ENCODE data around the gene VPS33A.

The VPS33A gene

GRCh38 chr12:122250047-122250446 is 16.2 kb downstream of the VPS33A start:
- no peak for DNase-seq

GRCh38 chr12:122245553-122245952 is 20.7 kb downstream of the VPS33A start:
- no peak for DNase-seq

- DNase-seq, result no peak
Measured at GRCh38 chr12:122244565-122245371, 21.5 kb downstream of the VPS33A start.

DNA sequence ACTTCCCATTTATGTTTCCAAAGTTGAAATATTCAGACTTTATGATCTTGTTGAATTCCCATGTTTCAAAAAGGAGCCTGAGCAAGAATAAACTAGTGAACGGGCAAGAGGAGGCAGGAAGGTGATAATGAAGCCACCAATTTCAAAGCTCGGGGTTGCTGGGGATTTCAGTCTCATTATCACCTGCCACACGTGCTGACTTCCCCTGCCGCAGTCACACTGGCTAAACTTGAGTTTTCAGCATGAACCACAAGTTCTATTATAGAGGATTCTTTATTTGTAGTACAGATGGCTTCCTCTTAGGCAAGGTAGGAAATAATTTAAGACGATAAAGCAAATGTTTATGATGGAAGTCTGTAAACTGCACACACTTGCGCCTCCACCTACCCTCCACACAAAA is 22.3 kb downstream of the VPS33A start:
- DNase-seq, result no peak

- DNase-seq, result no peak
Measured at GRCh38 chr12:122238861-122239260, 27.4 kb downstream of the VPS33A start.

- no peak for DNase-seq
Measured at GRCh38 chr12:122235741-122236140, 30.6 kb downstream of the VPS33A start.

DNA sequence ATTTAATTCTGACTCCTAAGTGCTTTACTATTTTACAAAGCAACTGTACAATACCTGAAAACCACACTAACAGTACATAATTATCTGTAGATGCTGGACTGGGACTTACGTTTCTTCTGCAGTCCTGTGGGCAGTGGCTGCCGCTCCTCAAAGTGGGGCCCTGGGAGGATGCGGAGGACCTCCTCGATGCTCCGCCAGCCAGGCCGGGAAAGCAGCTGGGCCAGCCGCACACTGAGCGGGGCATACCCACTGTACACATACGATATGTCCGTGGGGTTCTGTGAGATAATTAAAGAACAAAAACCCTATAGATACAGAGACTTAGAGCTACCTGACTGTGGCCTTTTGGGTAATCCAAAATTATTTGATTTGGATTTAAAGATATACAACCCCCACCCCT is 33.6 kb downstream of the VPS33A start:
- no peak for DNase-seq

DNA sequence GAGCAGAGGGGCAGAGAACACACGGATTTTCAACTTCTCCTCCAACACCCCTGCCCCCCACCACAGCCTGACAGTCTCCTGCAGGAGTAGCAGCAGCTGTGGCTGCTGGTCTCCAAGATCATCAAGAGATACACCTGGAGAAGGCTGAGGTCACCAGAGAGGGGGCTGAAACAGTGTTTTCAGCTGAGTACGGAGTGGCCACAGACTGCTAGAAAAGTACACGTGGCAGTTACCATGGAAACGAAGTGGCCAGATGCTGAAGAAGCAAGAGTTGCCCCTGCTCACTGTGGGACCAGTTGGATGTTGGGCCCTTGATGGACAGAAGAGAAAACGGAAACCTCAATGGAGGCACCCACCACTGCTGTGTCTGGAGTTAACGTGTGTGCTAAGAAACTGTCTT is 35.5 kb downstream of the VPS33A start:
- DNase-seq, result no peak

DNA sequence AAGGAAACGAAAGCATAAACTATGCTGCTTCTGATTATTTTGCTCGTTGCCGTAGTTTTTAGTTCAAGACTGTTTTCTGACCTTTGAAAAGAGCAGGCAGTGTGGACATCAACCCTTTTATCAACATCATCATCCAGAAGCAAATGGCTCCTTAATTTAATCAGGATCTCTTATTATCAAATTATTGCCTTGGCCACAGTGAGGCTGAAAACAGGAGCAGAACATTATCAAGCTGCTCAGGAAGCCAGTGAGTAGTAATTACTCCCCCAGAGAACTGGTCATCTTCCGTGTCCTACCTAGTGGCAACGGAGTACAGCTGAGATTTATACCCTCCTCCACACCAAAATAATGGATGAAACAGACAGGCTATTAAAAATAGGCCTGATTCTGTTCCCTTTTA is 38.2 kb downstream of the VPS33A start:
- no peak for DNase-seq

- no peak for DNase-seq
Measured at GRCh38 chr12:122227341-122227740, 39.0 kb downstream of the VPS33A start.

- no peak for DNase-seq
Measured at GRCh38 chr12:122226366-122227125, 39.7 kb downstream of the VPS33A start.

DNA sequence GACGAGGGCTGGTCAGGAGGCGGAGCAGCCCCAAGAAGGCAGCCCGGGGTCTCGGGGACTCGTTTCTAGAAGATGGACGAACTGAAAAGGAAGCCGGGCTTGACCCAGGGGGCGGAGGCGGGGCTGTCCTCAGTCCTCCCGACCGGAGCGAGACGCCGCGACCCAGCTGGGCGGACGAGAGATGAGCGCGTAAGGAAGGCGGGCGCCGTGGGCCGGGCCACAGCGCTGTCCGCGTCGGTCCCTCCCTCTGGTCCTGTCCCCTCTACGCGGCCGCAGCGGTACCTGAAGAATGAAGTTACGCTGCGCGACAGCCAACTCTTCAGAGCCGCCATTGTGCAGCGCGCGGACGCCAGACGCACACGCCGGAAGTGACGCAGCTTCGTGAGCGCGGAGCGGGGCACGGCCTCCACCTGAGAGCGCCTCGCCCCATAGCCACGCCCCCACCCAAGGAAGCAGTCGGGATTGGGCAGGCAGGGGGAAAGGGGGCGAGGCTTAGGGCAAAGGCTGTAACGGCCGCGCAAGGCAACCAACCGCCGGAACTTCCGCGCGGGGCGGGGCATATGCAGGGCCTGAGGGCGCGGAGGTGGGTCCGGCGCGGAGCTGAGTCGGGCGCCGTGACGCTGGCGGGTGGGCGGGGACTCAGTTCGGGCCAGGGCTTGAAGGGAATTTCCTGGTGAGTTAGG is 40.5 kb downstream of the VPS33A start, which contains the start of gene DIABLO:
TSS of gene DIABLO (minus strand) at position 370 of the 683 bp plus-strand sequence. CDS start at position 332, 38 bp downstream.
- peak; percentile 95 for DNase-seq

GRCh38 chr12:122216445-122216844 is 49.8 kb downstream of the VPS33A start:
- DNase-seq, result no peak

DNA sequence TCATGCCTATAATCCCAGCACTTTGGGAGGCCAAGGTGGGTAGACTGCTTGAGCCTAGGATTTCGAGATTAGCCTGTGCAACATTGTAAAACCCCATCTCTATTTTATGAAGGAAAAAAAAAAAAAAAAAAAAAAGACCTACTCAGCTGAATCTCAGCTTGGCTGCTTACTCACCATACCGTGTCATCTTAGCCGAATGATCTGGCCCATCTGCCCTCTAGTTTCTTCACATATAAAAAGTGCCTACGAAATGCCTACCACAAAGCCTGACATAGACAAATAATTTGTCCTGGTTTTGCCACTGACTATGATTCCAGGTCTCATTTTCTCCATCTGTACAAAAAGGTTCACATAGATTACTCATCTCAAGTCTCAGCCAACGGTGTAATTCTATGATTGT is 50.5 kb downstream of the VPS33A start:
- no peak for DNase-seq

DNA sequence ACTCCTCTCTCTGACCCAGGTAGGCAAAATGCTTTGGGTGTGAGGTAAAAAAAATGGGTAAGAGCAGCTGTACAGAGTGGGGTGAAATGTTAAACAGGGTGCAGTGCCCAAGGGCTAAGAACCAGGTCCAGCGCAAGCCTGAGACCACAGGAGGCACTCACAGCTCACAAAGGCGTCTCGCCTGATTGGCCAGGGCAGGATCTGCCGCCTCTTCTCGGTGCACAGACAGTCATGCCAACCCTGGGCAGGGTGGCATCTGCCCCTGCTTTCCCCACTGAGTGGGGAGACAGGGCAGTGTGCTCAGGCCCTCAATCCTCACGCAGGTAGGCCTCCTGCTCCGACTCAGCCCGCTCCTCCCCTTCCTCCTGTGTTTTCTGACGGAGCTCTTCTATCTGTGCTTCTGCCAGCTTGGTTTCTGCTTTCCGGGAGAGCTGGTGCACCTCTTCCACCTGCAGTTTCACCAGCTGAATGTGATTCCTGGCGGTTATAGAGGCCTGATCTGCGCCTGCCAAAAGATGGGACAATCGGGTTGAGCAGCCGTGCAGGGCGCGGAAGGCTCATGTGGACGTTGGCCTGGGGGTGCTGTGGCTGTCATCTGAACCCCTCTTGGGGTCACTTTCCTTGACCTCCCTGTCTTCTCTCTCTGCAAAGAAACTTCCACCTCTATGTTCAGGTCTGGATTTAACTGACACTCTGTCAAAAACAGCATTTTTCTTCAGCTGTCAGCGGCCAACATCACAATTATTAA is 58.0 kb downstream of the VPS33A start:
- DNase-seq, result no peak

GRCh38 chr12:122207391-122207790 is 58.9 kb downstream of the VPS33A start:
- no peak for DNase-seq

DNA sequence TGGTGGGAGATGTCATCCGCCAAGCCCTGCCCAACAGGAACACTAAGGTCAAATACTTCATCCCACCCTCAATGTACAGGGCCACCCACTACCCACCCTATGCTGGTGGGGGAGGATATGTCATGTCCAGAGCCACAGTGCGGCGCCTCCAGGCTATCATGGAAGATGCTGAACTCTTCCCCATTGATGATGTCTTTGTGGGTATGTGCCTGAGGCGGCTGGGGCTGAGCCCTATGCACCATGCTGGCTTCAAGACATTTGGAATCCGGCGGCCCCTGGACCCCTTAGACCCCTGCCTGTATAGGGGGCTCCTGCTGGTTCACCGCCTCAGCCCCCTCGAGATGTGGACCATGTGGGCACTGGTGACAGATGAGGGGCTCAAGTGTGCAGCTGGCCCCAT is 59.3 kb downstream of the VPS33A start:
- DNase-seq, result no peak

- no peak for DNase-seq
Measured at GRCh38 chr12:122206111-122206881, 60.0 kb downstream of the VPS33A start.

GRCh38 chr12:122205053-122205925 is 61.0 kb downstream of the VPS33A start:
- DNase-seq, result no peak

GRCh38 chr12:122204167-122205052 is 61.9 kb downstream of the VPS33A start:
- no peak for DNase-seq
